ENCODE measurements around the gene CNTN1.
A peak's percentile ranks its signal among the peaks of the same experiment; 100 is the strongest.

GRCh38 chr12:40691913-40692764, at the start of gene CNTN1:
- TF ChIP-seq GTF2F1 (IDR thresholded peaks at IDR 0.05; ENCODE audit: borderline replicate concordance, low read depth, low read length) (no peak), MAX (IDR thresholded peaks at IDR 0.05) (0 out of 2 replicates have a peak, but pooled peaks have one; percentile 4), RNF2 (IDR thresholded peaks at IDR 0.05; ENCODE audit: borderline replicate concordance, low read depth, low read length, missing control alignments, poor library complexity, severe bottlenecking) (no peak)

Measured in H1 (cell line).